Caki2 (cell line): ENCODE measurements around the gene NAALADL2. TPM values are rescaled to one million over a fixed set of nuclear protein-coding genes. Genes with fewer than 3 reads are reported as not detected.
"Not testable (repeated sequence)": the region's sequence is repeated elsewhere in the genome, so short reads cannot be mapped to it uniquely, and the experiment has no call there.

Experiments
- DNase-seq: peaks from one replicate; pipeline ENCODE4 v3.0.0-alpha.2; 2015; ENCODE audit warnings: low read depth
- in situ Hi-C: cut with HindIII; loops from 2 replicates; pipeline ENCODE4 v1.10.0; 2016; ENCODE audit warnings: low sequenced_read_pairs, low pct_unique_long_range_greater_than_20kb, mixed read lengths
- total RNA-seq: library from RNA; depleted of rRNA; stranded (reverse); fragments of >200 nt; shearing (Covaris generic); gene quantifications from 2 replicates; pipeline ENCODE4 v1.2.3, GENCODE V29; 2014; ENCODE audit warnings: low replicate concordance

The NAALADL2 gene
- total RNA-seq, 1 experiment from 2014 or later: 1.3 TPM

DNA sequence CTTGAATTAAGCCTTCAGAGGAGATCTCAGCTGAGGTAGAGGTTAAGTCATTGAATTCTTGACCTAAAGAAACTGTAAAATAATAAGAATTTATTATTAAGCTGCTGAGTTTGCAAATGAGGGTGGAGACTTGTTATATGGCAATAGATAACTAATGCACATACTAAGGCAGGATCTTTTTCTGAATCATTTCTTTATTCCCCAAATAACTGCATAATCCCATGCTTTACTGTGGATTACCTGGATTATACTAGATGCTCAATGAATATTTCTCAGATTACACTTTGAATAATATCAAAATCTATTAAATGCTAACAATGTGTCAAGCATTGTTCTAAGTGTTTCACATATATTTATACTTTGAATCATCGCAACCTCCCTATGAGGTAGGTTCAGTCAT lies 532.5 kb downstream of the NAALADL2 start:
- in situ Hi-C loops: no loop called here
- DNase-seq: no peak

DNA sequence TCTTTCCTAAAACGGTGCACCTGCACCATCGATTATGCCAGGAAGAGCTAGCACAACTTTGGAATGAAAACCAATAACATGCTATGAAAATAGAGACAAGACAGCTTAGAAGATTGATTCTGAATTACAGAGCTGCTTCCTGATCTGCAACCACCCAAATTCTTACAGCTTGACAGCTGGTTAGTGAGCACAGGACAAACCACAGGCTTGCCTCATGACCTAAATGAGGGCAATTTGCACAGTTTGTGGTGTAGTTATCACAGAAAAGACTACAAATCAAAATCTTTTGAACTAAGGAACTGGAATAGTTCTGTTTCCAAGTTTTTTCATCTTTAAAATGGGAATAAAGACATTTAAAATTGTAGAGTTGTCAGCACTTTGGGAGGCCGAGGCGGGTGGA lies 533.5 kb downstream of the NAALADL2 start:
- in situ Hi-C loops: no loop called here
- no peak for DNase-seq

DNA sequence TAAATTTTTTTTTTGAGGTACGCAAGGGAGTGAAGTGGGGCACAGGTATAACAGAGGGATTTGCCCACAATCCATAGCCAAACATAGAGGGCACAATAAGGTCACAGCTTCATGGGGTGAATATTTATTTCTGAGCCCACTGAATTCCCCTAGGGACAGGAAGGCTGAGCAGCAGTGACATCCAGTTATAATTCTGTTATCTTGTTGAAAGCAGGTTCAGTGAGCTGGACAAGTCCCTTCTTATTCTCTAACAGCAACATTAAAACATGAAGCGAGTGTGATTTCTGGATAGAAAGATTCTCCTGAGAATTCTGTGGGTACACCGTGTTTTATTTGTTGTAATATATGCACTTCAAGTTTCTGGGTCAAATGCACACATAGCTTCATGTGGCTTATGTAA lies 538.2 kb downstream of the NAALADL2 start:
- in situ Hi-C loops: no loop called here
- no peak for DNase-seq

DNA sequence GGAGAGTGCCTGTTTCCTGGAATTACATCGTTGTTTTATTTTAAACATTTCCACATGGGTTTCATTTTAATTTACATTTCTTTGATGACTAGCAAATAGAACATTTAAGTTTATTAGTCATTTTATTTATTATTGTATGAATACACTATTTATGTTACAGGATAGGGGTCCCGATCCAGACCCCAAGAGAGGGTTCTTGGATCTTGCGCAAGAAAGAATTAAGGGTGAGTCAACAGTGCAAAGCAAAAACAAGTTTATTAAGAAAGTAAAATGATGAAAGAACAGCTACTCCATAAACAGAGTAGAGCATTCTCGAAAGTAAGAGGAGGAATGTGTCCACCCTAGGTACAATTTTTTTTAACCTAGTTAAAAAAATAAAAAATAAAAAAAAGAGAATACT lies 539.5 kb downstream of the NAALADL2 start:
- DNase-seq: no peak
- in situ Hi-C loops: no loop called here

DNA sequence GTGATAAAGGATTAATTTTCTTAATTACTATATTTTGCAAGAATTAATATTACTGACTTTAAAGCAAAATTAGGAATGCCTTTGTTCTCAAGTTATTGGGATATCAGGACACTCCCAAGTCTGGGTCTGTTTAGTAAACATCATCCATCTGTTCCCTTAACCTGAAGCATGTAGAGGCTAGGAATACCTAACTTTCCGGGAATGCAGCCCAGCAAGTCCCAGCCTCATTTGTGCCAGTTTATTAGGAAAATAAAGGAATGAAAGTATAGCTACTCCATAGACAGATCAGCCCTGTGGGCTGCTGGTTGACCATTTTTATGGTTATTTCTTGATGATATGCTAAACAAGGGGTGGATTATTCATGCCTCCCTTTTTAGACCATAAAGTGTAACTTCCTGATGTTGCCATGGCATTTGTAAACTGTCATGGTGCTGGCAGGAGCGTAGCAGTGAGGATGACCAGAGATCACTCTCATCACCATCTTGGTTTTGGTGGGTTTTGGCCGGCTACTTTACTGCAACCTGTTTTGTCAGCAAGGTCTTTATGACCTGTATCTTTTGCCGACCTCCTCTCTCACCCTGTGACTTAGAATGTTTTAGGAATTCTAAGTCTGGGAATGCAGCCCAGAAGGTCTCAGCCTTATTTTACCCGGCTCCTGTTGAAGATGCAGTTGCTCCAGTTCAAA lies 540.2 kb downstream of the NAALADL2 start:
- in situ Hi-C loops: no loop called here

DNA sequence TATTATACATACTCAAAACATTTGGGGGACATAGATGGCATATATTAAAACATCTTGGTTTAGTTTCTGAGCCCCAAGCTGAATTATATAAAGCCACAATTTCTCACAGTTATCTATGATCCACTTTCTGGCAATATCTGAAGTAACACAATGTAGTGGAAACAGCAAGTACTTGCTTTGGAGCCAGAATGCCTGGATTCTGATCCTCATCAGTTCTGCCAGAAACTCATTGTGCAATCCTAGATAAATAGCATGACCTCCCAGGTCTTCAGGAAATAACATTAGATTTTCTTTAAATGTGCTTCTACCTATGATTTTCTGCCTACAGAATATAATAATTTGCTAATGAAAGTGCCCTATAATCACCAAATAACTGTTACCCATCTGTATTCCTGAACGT lies 544.9 kb downstream of the NAALADL2 start:
- no peak for DNase-seq
- in situ Hi-C loops: no loop called here

More for the DNA sequence above, 540.2 kb downstream of the NAALADL2 start:
- no peak for DNase-seq

DNA sequence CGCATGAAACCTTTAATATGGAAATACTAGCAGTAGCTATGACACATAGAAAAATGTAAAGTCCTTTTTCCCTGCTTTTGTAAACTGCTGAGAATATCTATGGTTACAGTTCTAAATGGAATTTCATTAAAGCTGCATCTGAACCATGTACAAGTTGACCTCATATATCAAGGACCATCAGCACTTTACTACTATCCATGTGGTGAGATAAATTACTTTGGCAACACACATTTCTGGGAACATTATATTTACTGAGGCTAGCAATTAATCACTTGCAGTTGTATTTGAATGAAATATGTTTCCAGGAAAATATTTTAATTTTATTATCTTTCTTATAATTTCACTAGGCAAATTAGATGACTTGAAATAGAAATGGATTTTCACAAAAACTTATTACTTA lies 545.5 kb downstream of the NAALADL2 start:
- in situ Hi-C loops: no loop called here

DNA sequence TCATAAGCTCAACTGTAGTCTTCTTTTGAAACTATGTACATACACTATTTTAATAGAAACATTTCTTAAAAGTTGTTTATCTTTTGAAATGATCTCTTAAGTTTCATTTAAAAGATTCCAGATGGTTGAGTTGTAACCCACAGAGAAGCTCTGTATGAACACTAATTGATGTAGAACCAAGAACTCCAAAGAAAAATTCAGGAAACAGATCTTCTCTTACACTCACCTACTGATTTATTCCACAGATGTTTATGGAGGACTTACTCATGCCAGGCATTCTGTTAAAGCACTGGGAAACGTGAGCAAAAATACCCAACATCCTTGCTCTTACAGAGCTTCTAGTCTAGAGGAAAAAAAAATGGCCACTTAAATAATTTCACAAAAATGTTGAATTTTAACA lies 551.1 kb downstream of the NAALADL2 start:
- in situ Hi-C loops: no loop called here
- DNase-seq: no peak

More for the DNA sequence above, 545.5 kb downstream of the NAALADL2 start:
- DNase-seq: no peak

DNA sequence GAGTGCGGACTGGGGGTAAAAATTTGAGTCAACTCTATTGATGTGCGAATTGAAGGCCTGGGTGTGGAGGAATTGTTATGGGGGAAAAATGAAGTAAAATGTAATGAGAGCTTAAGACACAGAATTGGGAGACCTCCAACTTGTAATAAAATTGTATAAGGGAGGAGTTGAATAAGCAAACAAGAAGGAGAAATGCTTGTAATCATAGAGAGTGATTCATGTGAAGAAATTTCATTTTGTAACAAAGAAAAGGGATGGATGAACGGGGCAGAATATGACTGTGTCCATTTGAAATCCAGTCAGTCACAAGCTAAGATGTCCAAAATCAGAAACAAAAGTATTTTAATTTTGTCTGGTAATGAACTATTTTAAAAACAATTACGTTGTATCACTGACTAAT lies 552.3 kb downstream of the NAALADL2 start:
- in situ Hi-C loops: no loop called here
- DNase-seq: no peak

DNA sequence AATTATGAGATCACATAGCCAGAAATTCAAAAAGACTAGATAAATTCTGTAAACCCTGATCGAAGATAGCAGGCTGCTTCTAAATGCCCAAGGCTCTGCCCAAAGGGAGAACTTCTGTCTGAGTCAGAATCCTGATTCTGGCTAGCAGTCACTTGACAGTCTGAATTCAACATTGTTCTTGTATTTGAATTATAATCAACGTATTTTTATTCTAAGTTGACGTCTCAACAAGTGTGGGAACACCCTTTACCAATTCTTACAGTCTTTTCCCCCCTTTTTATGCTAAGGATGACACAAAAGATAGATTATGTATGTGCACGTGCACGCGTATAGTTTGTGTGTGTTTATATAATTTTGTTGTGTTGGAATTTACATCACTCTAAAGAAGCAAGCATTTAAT lies 552.8 kb downstream of the NAALADL2 start:
- in situ Hi-C loops: no loop called here
- DNase-seq: no peak

DNA sequence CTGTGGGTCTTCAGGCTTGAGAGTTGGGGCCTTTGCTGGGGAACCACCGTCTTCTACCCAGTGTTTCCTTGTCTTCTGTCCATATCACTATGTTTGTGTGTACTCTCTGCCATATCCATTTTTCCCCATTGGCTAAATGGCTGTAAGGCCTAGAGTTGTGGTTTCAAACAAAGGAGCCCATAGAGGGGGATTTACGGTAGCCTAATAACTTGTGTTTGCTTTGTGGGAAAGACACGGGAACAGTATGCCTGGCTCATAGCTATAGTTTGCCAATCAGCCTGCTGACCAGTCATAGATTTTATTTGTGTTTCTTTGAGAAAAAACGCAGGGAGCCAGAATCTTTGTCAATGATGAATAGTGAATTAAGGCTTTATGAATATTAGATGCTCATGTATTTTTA lies 554.8 kb downstream of the NAALADL2 start:
- in situ Hi-C loops: no loop called here
- DNase-seq: no peak

DNA sequence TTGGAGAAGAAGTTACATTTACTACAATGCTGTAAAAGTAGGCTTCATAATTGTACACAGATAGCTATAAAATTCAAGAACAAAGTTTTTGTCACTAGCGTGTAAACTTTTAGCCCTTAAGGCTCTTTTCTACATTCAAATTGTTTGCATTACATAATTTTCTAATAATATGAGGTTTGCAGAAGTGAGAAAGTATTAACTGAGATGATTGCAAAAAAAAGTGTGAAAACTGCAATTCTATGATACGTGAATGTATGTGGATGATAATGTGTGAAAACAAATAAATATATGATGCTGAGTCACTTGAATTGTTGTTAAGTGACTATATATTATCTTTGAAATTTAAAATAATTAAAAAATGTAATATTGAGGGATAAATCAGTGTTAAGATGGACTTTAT lies 557.5 kb downstream of the NAALADL2 start:
- in situ Hi-C loops: no loop called here

DNA sequence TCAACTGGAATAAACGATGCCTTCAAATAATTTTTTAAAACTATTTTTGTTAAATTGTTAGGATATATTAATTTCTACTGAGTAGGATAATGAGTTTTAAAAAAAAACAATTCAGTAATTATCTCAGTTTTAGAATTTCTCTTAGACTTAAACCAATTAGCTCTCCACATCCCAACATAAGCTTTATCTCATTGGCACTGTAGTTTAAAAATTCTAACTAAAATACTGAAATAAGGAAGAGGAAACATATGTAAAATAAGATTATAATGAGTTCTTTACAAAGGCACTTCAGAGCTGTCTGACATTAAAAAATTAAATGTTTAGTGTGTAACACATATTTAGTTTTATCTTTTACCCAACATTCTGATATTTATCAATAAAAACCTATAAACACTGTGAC lies 558.3 kb downstream of the NAALADL2 start:
- in situ Hi-C loops: no loop called here
- DNase-seq: no peak

More for the DNA sequence above, 557.5 kb downstream of the NAALADL2 start:
- DNase-seq: no peak

DNA sequence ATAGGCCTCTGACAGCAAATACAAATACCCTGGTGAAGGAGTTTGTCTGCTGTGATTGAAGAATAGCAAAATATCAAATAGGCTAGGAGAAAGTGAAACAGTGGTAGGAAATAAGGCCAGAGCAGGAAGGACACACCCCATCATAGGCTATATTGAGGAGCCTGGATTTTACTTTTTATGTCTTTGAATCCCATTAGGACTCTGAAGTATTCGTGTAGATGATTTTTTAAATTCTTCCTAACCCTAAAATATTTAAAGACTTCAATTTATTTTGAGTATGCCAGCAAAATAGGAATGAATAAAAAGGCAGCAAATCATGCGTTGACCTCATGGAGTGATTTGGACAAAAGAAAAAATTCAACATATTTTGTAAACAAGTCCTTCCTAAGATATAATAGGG lies 562.8 kb downstream of the NAALADL2 start:
- DNase-seq: no peak
- in situ Hi-C loops: no loop called here

DNA sequence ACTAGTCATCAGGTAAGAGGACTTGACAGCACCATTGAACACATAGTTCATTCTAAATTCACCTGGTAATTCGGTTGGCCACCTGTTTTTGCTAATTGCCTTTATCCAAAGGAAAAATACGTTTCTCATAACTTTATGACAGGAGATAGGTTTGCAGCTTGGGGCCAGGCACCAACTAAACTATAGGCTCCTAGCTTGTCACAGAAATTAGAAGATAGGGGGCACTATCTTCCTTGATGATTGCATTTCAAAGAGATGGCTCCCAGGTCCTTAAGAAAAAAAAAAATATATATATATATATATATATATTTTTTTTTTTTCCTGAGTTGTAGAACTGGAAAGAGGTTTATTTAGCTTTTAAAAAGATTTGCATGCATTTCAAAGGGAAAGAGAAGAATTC lies 563.6 kb downstream of the NAALADL2 start:
- in situ Hi-C loops: no loop called here
- no peak for DNase-seq

DNA sequence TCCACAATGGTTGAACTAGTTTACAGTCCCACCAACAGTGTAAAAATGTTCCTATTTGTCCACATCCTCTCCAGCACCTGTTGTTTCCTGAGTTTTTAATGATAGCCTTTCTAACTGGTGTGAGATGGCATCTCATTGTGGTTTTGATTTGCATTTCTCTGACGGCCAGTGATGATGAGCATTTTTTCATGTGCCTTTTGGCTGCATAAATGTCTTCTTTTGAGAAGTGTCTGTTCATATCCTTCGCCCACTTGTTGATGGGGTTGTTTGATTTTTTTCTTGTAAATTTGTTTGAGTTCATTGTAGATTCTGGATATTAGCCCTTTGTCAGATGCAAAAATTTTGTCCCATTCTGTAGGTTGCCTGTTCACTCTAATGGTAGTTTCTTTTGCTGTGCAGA lies 564.7 kb downstream of the NAALADL2 start:
- in situ Hi-C loops, DNase-seq: not testable (repeated sequence)

DNA sequence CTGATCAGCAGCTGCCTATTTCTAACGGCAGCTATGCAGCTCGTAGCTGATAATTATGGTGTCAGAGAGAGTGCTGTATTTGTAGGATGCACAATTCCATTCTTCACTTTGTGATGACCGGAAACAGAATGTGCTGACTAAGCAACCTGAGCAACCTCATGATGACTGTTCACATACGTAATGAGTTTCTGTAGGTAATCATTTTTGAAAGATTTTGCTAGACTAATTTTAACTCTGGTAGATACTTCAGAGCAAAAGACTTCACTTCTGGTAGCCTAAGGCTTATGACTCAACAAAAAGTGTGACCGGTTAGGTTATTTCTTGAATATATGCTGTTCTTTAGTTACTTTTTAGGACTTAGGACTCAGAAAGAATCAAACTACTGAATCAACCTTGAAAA lies 567.7 kb downstream of the NAALADL2 start:
- DNase-seq: peak; percentile 13
- in situ Hi-C loops: no loop called here

DNA sequence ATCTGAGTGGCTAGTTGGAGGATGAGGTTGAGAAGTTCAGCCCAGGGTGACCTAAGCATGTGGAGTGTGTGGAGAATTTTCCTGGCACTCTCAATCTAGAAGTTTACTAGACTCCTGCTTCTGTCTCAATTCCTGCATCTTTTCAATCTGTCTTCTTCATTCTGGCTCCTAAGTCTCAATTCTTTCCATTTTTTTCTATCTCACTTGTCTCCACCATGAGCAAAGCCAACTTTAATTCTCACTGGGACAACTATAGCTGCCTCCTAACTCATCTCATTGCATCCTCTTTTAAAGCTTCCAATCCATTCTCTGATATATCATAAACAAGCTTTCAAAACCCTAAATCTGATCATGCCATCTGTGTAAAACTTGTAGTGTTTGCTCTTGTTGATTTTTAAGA lies 569.3 kb downstream of the NAALADL2 start:
- DNase-seq: no peak
- in situ Hi-C loops: no loop called here

DNA sequence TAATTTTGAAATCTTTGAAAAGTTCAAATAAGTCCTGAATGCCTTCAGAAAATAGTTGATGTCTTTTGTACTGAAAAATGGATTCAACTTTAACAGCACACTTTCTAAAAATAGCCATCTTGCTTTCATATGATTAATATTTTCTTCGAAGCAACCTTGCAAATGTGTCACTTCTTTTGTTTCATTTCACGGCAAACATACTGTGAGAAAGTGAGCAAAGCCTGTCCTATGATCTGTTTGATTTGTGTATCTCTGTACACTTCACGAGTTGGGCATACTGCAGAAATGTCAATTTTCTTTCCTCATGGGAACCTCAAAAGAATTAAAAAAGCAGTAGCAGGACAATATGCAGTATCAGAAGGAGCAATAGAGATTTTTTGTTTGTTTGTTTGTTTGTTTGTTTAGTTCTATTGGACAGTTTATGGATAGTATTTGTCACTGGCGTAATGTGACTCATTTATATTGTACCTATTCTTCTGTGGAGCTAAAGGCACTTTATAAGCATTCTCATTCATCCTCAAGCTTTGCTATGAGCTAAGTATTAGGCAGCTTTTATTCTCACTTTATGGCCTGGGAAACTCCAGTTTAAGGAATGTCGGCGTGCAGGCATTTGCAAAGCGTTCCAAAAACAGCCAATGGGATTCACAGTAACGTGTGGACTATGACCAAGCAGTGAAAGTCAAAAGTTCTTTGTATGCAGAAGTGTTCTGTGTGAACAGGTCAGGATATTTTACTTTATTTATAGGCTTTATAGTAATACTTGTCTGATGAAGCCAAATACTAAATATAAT lies 572.0 kb downstream of the NAALADL2 start:
- in situ Hi-C loops: no loop called here
- DNase-seq: no peak
